Osteocyte (in vitro differentiated cells): Measurements from ENCODE around the gene PRKCE. TPM values are rescaled to one million over a fixed set of nuclear protein-coding genes. Genes with fewer than 3 reads are reported as not detected.

ENCODE experiments used
- DNase-seq: peaks from one replicate; pipeline ENCODE4 v3.0.0; 2021; ENCODE audit warnings: mixed read lengths; ENCODE audit not compliant: unreplicated experiment; ENCODE audit errors: extremely low spot score
- H3K27ac Mint-ChIP-seq: one replicate; pipeline ENCODE4 v1.8.0; 2021; ENCODE audit warnings: mild to moderate bottlenecking, mixed read lengths; ENCODE audit not compliant: unreplicated experiment
- H3K27me3 Mint-ChIP-seq: one replicate; pipeline ENCODE4 v1.8.0; 2021; ENCODE audit warnings: mixed read lengths; ENCODE audit not compliant: unreplicated experiment
- H3K36me3 Mint-ChIP-seq: one replicate; pipeline ENCODE4 v1.8.0; 2021; ENCODE audit warnings: mixed read lengths; ENCODE audit not compliant: unreplicated experiment
- H3K4me1 Mint-ChIP-seq: one replicate; pipeline ENCODE4 v1.8.0; 2021; ENCODE audit warnings: mixed read lengths; ENCODE audit not compliant: unreplicated experiment
- H3K4me3 Mint-ChIP-seq: one replicate; pipeline ENCODE4 v1.8.0; 2021; ENCODE audit warnings: mild to moderate bottlenecking, moderate library complexity, mixed read lengths; ENCODE audit not compliant: unreplicated experiment
- H3K9me3 Mint-ChIP-seq: one replicate; pipeline ENCODE4 v1.8.0; 2021; ENCODE audit warnings: mixed read lengths; ENCODE audit not compliant: unreplicated experiment
- CTCF ChIP-seq: fragments of 200-600 bp; sonication (generic); IDR thresholded peaks from 2 replicates; pipeline ENCODE4 v1.5.0; 2021; ENCODE audit warnings: antibody characterized with exemption, mild to moderate bottlenecking, moderate library complexity
- total RNA-seq: library from RNA; stranded (reverse); gene quantifications from 2 replicates; pipeline ENCODE4 v1.2.1, GENCODE V29; 2021

PRKCE gene
- total RNA-seq, 1 donor from 2014 or later: 13.8 TPM

DNA sequence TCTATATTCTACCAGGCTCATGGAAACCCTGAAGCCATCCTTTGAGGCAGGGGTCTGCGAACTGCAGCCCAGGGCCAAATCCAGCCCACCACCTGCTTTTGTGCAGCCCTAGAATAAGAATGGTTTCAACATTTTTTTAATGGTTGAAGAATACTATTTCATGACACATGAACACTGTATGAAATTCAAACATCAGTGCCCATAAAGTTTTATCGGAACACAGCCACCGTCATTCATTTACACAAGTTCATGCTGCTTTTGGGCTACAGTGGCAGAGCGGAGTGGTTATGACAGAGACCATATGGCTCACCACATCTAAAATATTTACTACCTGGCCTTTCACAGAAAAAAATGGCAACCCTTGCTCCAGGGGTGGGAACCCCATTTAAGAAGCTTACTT lies 521.6 kb downstream of the PRKCE start:
- Mint-ChIP-seq H3K4me3 (no peak overlapping the region), H3K9me3 (no peaks in the 10 kb centered on the region), H3K27me3 (no peaks in the 10 kb centered on the region), H3K36me3 (peaks cover 4% of the 10 kb centered on the region), H3K27ac (no peak overlapping the region), H3K4me1 (peaks cover 19% of the 10 kb centered on the region)
- DNase-seq: no peak
- no peak for TF ChIP-seq CTCF

DNA sequence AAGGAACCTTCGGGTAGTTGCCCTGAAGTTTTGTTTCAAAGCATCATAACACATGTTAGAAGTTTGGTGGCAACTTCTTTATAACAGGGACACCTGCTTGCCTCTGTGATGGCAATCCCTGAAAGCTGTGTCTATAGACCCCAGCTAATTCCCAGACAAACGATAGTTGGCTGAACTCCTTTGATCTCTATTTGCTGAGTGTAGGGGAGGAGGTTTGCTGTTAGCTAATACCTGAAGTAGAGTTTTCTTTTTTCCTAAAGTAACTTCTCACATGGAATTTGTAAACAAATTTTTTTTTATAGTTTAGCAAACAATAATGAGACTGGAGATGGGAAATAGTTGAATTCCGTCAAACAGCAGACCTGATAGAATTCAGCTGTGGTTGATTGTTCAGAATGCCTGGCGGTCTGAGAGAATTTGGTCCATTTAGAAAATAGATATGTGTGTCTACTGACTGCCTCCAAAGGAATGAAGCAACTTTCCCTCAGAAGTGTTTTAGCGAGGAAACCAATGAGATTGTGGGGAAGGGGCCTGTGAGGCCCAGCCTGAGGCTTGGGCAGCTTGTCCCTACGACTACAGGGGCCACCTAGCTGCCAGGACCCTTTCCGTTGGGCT lies 522.3 kb downstream of the PRKCE start:
- DNase-seq: no peak
- Mint-ChIP-seq H3K9me3 (no peaks in the 10 kb centered on the region), H3K27me3 (no peaks in the 10 kb centered on the region), H3K4me3 (no peak overlapping the region), H3K4me1 (peaks cover 22% of the 10 kb centered on the region), H3K36me3 (peaks cover 4% of the 10 kb centered on the region), H3K27ac (no peak overlapping the region)
- TF ChIP-seq CTCF: no peak

GRCh38 chr2:46174345-46175170 lies 523.1 kb downstream of the PRKCE start:
- Mint-ChIP-seq H3K4me1 (peaks cover 31% of the 10 kb centered on the region), H3K9me3 (no peaks in the 10 kb centered on the region), H3K36me3 (peaks cover 4% of the 10 kb centered on the region), H3K27me3 (no peaks in the 10 kb centered on the region), H3K27ac (no peak overlapping the region), H3K4me3 (no peak overlapping the region)
- no peak for TF ChIP-seq CTCF
- DNase-seq: no peak

GRCh38 chr2:46175419-46175818 lies 523.9 kb downstream of the PRKCE start:
- Mint-ChIP-seq H3K27me3 (no peaks in the 10 kb centered on the region), H3K4me3 (no peak overlapping the region), H3K27ac (no peak overlapping the region), H3K4me1 (peaks cover 29% of the 10 kb centered on the region), H3K9me3 (no peaks in the 10 kb centered on the region), H3K36me3 (peaks cover 4% of the 10 kb centered on the region)
- no peak for DNase-seq
- no peak for TF ChIP-seq CTCF

DNA sequence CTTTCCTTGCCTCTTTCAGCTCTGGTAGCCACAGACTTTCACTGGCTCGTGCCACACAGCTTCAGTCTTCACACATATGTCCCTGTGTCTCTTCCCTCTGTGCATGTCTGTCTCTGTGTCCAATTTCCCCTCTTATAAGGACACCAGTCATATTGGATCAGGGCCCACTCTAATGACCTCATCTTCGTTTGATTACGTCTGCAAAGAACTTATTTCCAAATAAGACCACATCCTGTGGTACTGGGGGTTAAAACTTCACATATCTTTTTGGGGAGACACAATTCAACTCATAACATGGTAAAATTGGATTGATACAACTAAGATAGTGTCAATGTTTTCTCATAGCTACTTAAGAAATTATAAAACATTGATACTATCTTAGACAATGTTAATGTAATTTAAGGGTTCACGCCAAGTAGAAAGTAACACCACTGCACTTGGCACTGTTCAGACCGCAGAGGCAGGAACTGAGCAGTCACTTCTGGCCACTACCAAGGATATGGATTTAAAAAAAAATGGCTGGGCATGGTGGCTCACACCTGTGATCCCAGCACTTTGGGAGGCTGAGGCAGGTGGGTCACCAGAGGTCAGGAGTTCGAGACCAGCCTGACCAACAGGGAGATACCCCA lies 526.1 kb downstream of the PRKCE start:
- TF ChIP-seq CTCF: no peak
- no peaks in the 10 kb centered on the region for H3K9me3 Mint-ChIP-seq
- DNase-seq: no peak
- H3K36me3 Mint-ChIP-seq: peaks cover 4% of the 10 kb centered on the region
- H3K4me1 Mint-ChIP-seq: peaks cover 15% of the 10 kb centered on the region
- H3K27me3 Mint-ChIP-seq: no peaks in the 10 kb centered on the region
- no peak overlapping the region for H3K4me3 Mint-ChIP-seq
- H3K27ac Mint-ChIP-seq: no peak overlapping the region
